CD8-positive, alpha-beta memory T cell (primary cell): ENCODE results near the gene PTPRE. TPM values are rescaled to one million over a fixed set of nuclear protein-coding genes. Genes with fewer than 3 reads are reported as not detected.

ENCODE experiments used
- CTCF ChIA-PET: fragments of 350-600 bp; sonication (Branson Sonifier 250); formaldehyde crosslinking; loops from one replicate; lab custom pipeline; 2021; ENCODE audit warnings: antibody characterized with exemption; lab: Charles Lee
- POLR2A ChIA-PET: fragments of 350-600 bp; sonication (Branson Sonifier 250); formaldehyde crosslinking; loops from one replicate; lab custom pipeline; 2021; ENCODE audit warnings: antibody characterized with exemption; lab: Charles Lee
- DNase-seq, 5 donors: peaks; one replicate each; pipeline versions ENCODE4 v3.0.0 to v3.0.0-alpha.2; 2020 to 2022; ENCODE audit warnings: mixed read lengths in 1 of 5
- H3K27ac ChIP-seq: one replicate; pipeline ENCODE4 v1.7.0; 2013; ENCODE audit warnings: low read depth, mild to moderate bottlenecking, low read length, moderate library complexity
- H3K27me3 ChIP-seq: 2 replicates; pipeline ENCODE4 v1.7.0; 2013; ENCODE audit warnings: low read length, mild to moderate bottlenecking; ENCODE audit not compliant: insufficient read depth, poor library complexity, severe bottlenecking
- H3K36me3 ChIP-seq: 2 replicates; pipeline ENCODE4 v1.7.0; 2013; ENCODE audit warnings: mild to moderate bottlenecking, low read length, moderate library complexity; ENCODE audit not compliant: insufficient read depth
- H3K4me1 ChIP-seq: 2 replicates; pipeline ENCODE4 v1.7.0; 2013; ENCODE audit warnings: mild to moderate bottlenecking, low read length, moderate library complexity; ENCODE audit not compliant: insufficient read depth
- H3K4me3 ChIP-seq: 2 replicates; pipeline ENCODE4 v1.7.0; 2013; ENCODE audit warnings: mild to moderate bottlenecking, low read length
- H3K9me3 ChIP-seq: 2 replicates; pipeline ENCODE4 v1.7.0; 2013; ENCODE audit warnings: mild to moderate bottlenecking, low read length
- H3K27ac Mint-ChIP-seq, 8 donors: one replicate each; pipeline ENCODE4 v1.8.0; 2020 to 2021; ENCODE audit warnings: mixed read lengths in 8 of 8, mild to moderate bottlenecking in 6 of 8, inconsistent platforms in 3 of 8, moderate library complexity in 3 of 8
- H3K27me3 Mint-ChIP-seq, 2 donors: one replicate each; pipeline ENCODE4 v1.8.0; 2020 to 2021; ENCODE audit warnings: mixed read lengths in 2 of 2, mild to moderate bottlenecking in 1 of 2, moderate library complexity in 1 of 2
- H3K36me3 Mint-ChIP-seq, 3 donors: one replicate each; pipeline ENCODE4 v1.8.0; 2020 to 2021; ENCODE audit warnings: mixed read lengths in 3 of 3, inconsistent platforms in 1 of 3, mild to moderate bottlenecking in 1 of 3
- H3K4me1 Mint-ChIP-seq, 3 donors: one replicate each; pipeline ENCODE4 v1.8.0; 2020 to 2021; ENCODE audit warnings: mixed read lengths in 3 of 3, inconsistent platforms in 1 of 3, mild to moderate bottlenecking in 1 of 3
- H3K4me3 Mint-ChIP-seq, 7 donors: one replicate each; pipeline ENCODE4 v1.8.0; 2020 to 2021; ENCODE audit warnings: mixed read lengths in 7 of 7, mild to moderate bottlenecking in 6 of 7, moderate library complexity in 4 of 7, inconsistent platforms in 2 of 7
- H3K9me3 Mint-ChIP-seq, 5 donors: one replicate each; pipeline ENCODE4 v1.8.0; 2020 to 2022; ENCODE audit warnings: mixed read lengths in 5 of 5, mild to moderate bottlenecking in 3 of 5, moderate library complexity in 2 of 5, inconsistent platforms in 1 of 5
- polyA plus RNA-seq: library from polyadenylated mRNA; unstranded; fragments of 300-500 nt; fragmentation: Illumina TruSeq; gene quantifications from one replicate; pipeline ENCODE4 v1.2.3, GENCODE V29; 2021
- total RNA-seq, 2 experiments: library from RNA; stranded (reverse); gene quantifications; one replicate each; pipeline ENCODE4 v1.2.3, GENCODE V29; 2021

PTPRE gene
- total and polyA plus RNA-seq, 3 experiments from 2014 or later, result 25.2 to 29.5 (median 26.0) TPM

DNA sequence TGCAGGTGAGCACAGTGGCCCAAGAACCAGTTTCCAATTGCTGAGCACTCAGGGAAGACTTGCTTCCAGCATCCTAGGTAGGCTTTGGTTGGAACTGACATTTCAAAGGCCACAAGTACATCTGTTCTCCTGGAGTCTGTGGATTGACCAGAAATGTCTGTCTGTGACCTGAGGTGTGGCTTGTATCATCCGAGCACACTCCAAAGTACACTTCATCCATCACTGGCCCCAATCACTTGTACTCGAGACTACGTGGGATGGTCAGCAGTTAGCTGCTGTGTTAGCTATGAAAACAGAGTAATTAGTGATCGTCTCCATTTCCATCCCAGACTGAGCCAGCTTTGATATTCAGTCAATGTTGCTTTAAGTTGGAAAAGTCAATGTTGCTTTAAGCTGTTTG is 174.3 kb downstream of the PTPRE start:
- no peak overlapping the region for H3K4me3 ChIP-seq

DNA sequence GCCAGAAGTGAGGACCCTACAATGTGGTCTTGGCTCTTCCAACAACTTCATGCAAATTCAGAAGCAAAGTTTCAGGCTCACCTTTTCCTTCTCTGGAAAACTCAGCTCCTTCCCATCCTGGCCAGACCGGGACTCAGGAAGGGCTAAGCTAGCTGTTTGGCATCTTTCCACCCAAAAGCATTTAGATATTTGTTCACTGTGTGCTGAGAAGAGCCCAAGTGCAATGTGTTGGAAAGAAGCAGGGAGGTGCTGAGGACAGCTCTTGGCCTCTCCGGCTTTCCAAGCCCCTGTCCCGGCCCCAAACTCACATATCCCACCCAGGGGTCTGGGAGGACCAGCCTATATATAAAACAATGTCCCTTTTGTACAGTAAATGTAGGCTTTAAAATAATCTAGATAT is 174.8 kb downstream of the PTPRE start:
- ChIA-PET CTCF (interaction anchor here (0.8 to 3.1 kb wide), 3 partner anchors 12 to 70 kb away, joined by 3 to 16 read pairs (median 15); no protein-coding TSS in a partner anchor), POLR2A (no interaction called here)
- H3K9me3 ChIP-seq, result no peaks in the 10 kb centered on the region
- Mint-ChIP-seq H3K27ac (peak overlapping the region in 2 of 8 donors; percentile 26 to 47), H3K4me1 (no peaks in the 10 kb centered on the region), H3K36me3 (peaks cover 6 to 79% (median 23%) of the 10 kb centered on the region in 3 donors), H3K9me3 (no peaks in the 10 kb centered on the region), H3K4me3 (no peak overlapping the region), H3K27me3 (no peaks in the 10 kb centered on the region)
- H3K4me3 ChIP-seq, result no peak overlapping the region
- no peak for DNase-seq
- H3K27me3 ChIP-seq, result no peaks in the 10 kb centered on the region
- no peaks in the 10 kb centered on the region for H3K4me1 ChIP-seq
- H3K36me3 ChIP-seq, result peaks cover 38% of the 10 kb centered on the region
- H3K27ac ChIP-seq, result no peak overlapping the region

More for the DNA sequence above, 174.3 kb downstream of the PTPRE start:
- ChIA-PET POLR2A (no interaction called here), CTCF (interaction anchor here (0.8 to 3.1 kb wide), 3 partner anchors 12 to 70 kb away, joined by 3 to 16 read pairs (median 15); no protein-coding TSS in a partner anchor)
- Histone ChIP-seq H3K36me3 (peaks cover 43% of the 10 kb centered on the region), H3K9me3 (no peaks in the 10 kb centered on the region), H3K4me1 (no peaks in the 10 kb centered on the region), H3K27ac (no peak overlapping the region), H3K27me3 (no peaks in the 10 kb centered on the region)
- Mint-ChIP-seq H3K4me3 (no peak overlapping the region), H3K27me3 (no peaks in the 10 kb centered on the region), H3K27ac (peak overlapping the region in 1 of 8 donors; percentile 22), H3K4me1 (no peaks in the 10 kb centered on the region), H3K9me3 (no peaks in the 10 kb centered on the region), H3K36me3 (peaks cover 6 to 84% (median 25%) of the 10 kb centered on the region in 3 donors)
- DNase-seq, result no peak

DNA sequence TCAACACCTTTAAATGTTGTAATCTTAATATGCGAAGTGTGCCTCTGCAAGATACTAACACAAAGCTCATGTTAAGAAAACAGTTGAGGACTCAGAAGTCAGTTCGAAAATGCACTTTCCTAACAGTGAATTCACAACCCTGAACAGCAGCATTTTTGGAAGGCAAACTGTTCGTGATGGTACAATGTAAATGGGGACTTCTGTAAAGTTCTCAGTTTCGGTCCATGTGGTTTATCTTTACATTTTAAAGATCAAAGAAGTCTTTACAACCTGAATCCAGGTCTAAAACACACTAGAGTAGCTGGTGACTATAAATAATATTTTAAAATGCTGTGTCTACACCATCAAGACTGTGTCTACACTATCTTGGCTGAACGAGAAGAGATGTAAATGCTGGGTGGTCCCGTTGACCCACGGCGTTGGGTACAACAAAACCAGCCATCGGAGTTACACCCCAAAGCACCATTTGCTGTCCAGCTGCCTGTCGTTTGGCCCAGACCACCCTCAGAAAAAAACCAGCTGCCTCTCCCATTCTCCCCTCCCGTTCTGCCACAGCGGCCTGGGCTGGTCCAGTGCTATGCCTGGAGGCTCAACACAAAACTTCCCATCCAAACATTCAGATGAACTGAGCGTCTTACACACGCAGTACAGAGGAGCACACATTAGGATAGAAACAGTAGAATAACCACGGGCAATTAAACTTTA is 176.4 kb downstream of the PTPRE start:
- H3K27ac ChIP-seq, result no peak overlapping the region
- Mint-ChIP-seq H3K4me1 (peaks cover 0 to 4% (median 4%) of the 10 kb centered on the region in 3 donors), H3K27me3 (no peaks in the 10 kb centered on the region), H3K36me3 (peaks cover 6 to 64% (median 21%) of the 10 kb centered on the region in 3 donors), H3K9me3 (no peaks in the 10 kb centered on the region), H3K27ac (peak overlapping the region in 1 of 8 donors; percentile 45), H3K4me3 (no peak overlapping the region)
- no peak overlapping the region for H3K4me3 ChIP-seq
- no peak for DNase-seq
- H3K4me1 ChIP-seq, result no peaks in the 10 kb centered on the region
- no peaks in the 10 kb centered on the region for H3K9me3 ChIP-seq
- POLR2A ChIA-PET, result interaction anchor here (0.6 kb wide), 1 partner anchor 43 kb away, joined by 5 read pairs; no protein-coding TSS in a partner anchor
- H3K36me3 ChIP-seq, result peaks cover 25% of the 10 kb centered on the region
- no peaks in the 10 kb centered on the region for H3K27me3 ChIP-seq
- CTCF ChIA-PET, result interaction anchor here (0.6 to 3.1 kb wide), 3 partner anchors 14 to 72 kb away, joined by 3 to 16 read pairs (median 3); no protein-coding TSS in a partner anchor

DNA sequence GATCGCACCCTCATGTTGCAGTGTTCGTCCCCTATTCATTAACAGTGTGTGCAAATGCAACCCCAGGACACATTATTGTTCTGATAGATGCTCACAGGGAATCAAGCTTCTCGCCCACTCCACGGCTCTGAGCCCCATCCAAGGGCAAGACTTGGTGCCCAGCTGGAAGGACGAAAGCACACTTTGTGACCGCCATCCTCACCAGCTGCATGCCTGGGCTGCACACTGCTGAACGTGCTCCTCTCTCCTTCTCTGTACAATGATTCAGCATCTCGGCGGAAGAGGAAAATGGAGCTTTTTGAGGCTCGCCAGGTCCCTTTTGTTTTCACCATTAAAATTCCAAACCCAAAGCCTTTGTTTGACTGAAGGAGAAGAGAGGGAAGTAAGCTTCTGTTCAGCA is 177.5 kb downstream of the PTPRE start:
- POLR2A ChIA-PET, result no interaction called here

DNA sequence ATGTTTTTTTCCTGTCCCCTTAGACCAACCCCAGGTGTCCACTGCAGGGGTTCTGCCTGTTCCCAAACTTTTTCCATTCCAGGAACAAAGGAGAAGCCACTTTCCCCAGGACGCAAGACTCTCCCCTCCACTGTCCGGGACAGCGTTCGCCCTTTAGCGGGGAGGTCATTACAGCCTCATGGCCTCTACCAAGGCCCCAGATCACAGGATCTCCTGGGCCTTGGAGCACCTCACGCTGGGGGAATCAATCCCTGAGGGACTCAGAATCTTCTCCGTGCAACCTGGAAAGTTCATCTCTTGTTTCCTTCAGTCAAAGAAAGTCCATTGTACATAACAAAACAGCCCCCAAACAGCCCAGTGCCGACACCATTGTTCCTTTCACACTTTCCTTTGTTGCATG is 178.1 kb downstream of the PTPRE start:
- CTCF ChIA-PET, result interaction anchor here (1.2 kb wide), 1 partner anchor 9 kb away, joined by 3 read pairs; no protein-coding TSS in a partner anchor
- H3K4me3 Mint-ChIP-seq, result no peak overlapping the region
- Histone ChIP-seq H3K9me3 (no peaks in the 10 kb centered on the region), H3K27ac (no peak overlapping the region), H3K4me1 (no peaks in the 10 kb centered on the region), H3K36me3 (peaks cover 12% of the 10 kb centered on the region), H3K27me3 (no peaks in the 10 kb centered on the region), H3K4me3 (no peak overlapping the region)
- no peaks in the 10 kb centered on the region for H3K27me3 Mint-ChIP-seq
- H3K4me1 Mint-ChIP-seq, result peaks cover 0 to 4% (median 4%) of the 10 kb centered on the region in 3 donors
- no peak for DNase-seq
- no peak overlapping the region for H3K27ac Mint-ChIP-seq
- peaks cover 0 to 47% (median 12%) of the 10 kb centered on the region in 3 donors for H3K36me3 Mint-ChIP-seq
- H3K9me3 Mint-ChIP-seq, result no peaks in the 10 kb centered on the region
- POLR2A ChIA-PET, result no interaction called here

More for the DNA sequence above, 177.5 kb downstream of the PTPRE start:
- Mint-ChIP-seq H3K4me3 (no peak overlapping the region), H3K27ac (peak overlapping the region in 1 of 8 donors; percentile 40), H3K4me1 (peaks cover 0 to 4% (median 4%) of the 10 kb centered on the region in 3 donors), H3K36me3 (peaks cover 2 to 54% (median 16%) of the 10 kb centered on the region in 3 donors), H3K27me3 (no peaks in the 10 kb centered on the region), H3K9me3 (no peaks in the 10 kb centered on the region)
- Histone ChIP-seq H3K27me3 (no peaks in the 10 kb centered on the region), H3K36me3 (peaks cover 14% of the 10 kb centered on the region), H3K4me3 (no peak overlapping the region), H3K4me1 (no peaks in the 10 kb centered on the region), H3K27ac (no peak overlapping the region), H3K9me3 (no peaks in the 10 kb centered on the region)
- no peak for DNase-seq
- CTCF ChIA-PET, result interaction anchor here (1.0 to 3.1 kb wide), 3 partner anchors 8 to 73 kb away, joined by 3 to 16 read pairs (median 3); no protein-coding TSS in a partner anchor

DNA sequence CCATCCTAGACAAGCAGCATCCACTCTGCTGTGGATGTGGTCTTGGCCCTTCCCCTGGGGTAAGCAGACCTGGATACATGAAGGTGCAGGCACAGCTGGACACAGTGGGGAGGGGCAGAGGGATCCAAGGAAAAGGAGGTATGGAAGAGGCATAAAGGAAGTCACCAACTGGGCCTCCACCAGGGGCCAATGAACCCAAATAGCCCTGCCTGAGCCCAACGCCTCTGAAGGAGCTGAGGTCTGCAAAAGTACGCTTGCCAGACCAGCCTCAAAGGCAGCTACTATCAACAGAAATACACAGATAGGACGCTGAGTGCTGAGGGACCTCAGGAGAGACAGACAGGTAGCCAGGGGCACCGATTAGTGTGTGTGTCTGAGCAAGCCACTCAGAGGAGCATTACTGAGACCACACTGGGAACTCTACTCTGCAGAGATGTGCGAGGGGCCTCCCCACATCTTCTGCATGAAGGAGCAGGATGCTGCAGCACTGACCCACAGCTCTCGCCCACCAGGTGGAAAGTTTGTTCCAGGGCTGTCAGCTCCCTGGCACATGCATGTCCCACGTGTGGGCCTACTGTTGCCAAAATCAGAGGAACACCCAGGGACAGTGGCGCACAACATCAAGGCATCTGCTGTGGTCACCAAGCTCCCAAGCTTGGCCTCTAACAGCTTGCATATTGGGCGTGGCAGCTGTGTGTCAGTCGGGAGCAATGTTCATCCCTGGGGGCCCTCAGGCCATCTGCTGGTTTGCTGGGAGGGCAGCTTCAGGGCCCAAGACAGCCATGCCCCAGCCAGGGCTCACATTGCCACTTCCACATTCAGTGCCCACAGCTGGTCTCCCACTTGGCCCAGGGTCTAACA is 179.3 kb downstream of the PTPRE start:
- Mint-ChIP-seq H3K9me3 (no peaks in the 10 kb centered on the region), H3K36me3 (peaks cover 0 to 35% (median 4%) of the 10 kb centered on the region in 3 donors), H3K4me3 (no peak overlapping the region), H3K27me3 (no peaks in the 10 kb centered on the region), H3K4me1 (peaks cover 0 to 4% (median 4%) of the 10 kb centered on the region in 3 donors), H3K27ac (peak overlapping the region in 2 of 8 donors; percentile 17 to 48)
- no peak for DNase-seq
- no peaks in the 10 kb centered on the region for H3K27me3 ChIP-seq
- no peak overlapping the region for H3K27ac ChIP-seq
- CTCF ChIA-PET, result interaction anchor here (0.9 to 1.5 kb wide), 4 partner anchors 9 to 63 kb away, joined by 3 to 5 read pairs (median 4); no protein-coding TSS in a partner anchor
- H3K36me3 ChIP-seq, result peaks cover 5% of the 10 kb centered on the region
- no peak overlapping the region for H3K4me3 ChIP-seq
- POLR2A ChIA-PET, result no interaction called here
- H3K4me1 ChIP-seq, result no peaks in the 10 kb centered on the region
- no peaks in the 10 kb centered on the region for H3K9me3 ChIP-seq

DNA sequence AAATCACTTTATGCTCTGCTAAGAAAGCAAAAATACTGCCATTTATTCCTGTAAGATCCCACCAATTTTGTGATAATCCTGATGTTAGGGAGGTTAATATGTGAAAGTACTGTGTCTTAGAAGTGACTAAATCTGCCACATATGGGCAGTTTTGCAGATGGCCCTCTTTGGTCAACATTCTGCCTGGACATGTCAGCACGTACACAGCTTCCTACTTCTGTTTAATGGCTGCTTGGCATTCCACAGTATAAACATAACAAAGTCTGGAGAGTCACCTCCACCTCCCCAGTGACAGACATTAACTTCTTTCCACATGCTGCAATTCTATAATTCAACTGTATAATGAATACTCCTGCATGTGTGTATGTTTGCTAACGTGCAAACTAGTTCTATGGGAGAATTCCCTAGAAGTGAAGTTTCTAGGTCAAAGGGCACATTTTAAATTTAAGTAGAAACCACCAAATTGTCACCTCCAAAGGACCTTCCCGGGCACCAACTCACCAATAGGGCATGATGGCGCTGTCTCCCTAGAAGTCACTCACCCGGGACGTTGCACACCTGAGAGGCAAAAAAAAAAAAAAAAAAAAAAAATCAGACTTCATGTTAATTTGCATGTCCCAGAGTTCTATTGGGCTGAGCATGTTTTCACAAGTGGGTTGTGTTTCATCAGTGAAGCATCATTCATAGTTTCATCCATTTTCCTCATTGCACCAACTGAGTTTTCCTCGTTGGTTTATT is 180.4 kb downstream of the PTPRE start:
- no peak overlapping the region for H3K4me3 ChIP-seq
- peaks cover 0 to 27% (median 4%) of the 10 kb centered on the region in 3 donors for H3K36me3 Mint-ChIP-seq
- H3K4me1 ChIP-seq, result no peaks in the 10 kb centered on the region
- ChIA-PET CTCF (interaction anchor here (1.3 to 1.5 kb wide), 2 partner anchors 8 to 62 kb away, joined by 4 to 5 read pairs; no protein-coding TSS in a partner anchor), POLR2A (no interaction called here)
- peak overlapping the region in 2 of 8 donors; percentile 13 to 17 for H3K27ac Mint-ChIP-seq
- peaks cover 0 to 4% (median 4%) of the 10 kb centered on the region in 3 donors for H3K4me1 Mint-ChIP-seq
- peaks cover 5% of the 10 kb centered on the region for H3K36me3 ChIP-seq
- DNase-seq, result no peak
- no peaks in the 10 kb centered on the region for H3K9me3 Mint-ChIP-seq
- H3K27me3 Mint-ChIP-seq, result no peaks in the 10 kb centered on the region
- H3K27me3 ChIP-seq, result no peaks in the 10 kb centered on the region
- no peak overlapping the region for H3K27ac ChIP-seq
- H3K4me3 Mint-ChIP-seq, result no peak overlapping the region
- H3K9me3 ChIP-seq, result no peaks in the 10 kb centered on the region
